Effector memory CD4-positive, alpha-beta T cell (primary cell): ENCODE results near the gene UBAP2.
"Not testable (repeated sequence)": the region's sequence is repeated elsewhere in the genome, so short reads cannot be mapped to it uniquely, and the experiment has no call there.

Experiments used
- DNase-seq, 3 donors: peaks; one replicate each; pipeline ENCODE4 v3.0.0-alpha.2; 2020
- H3K27ac ChIP-seq: 2 replicates; pipeline ENCODE4 v1.7.0; 2013; ENCODE audit warnings: mild to moderate bottlenecking, low read length, moderate library complexity; ENCODE audit not compliant: insufficient read depth, poor library complexity, severe bottlenecking
- H3K27me3 ChIP-seq: replicated peaks from 2 replicates; pipeline ENCODE4 v1.7.0; 2013; ENCODE audit warnings: mild to moderate bottlenecking, low read length; ENCODE audit not compliant: insufficient read depth, control insufficient read depth, poor library complexity, severe bottlenecking
- H3K36me3 ChIP-seq: 2 replicates; pipeline ENCODE4 v1.7.0; 2013; ENCODE audit warnings: mild to moderate bottlenecking, low read length, moderate library complexity; ENCODE audit not compliant: control insufficient read depth, insufficient read depth
- H3K4me1 ChIP-seq: 2 replicates; pipeline ENCODE4 v1.7.0; 2013; ENCODE audit warnings: low read length, mild to moderate bottlenecking; ENCODE audit not compliant: control insufficient read depth, insufficient read depth, poor library complexity, severe bottlenecking
- H3K4me3 ChIP-seq: 2 replicates; pipeline ENCODE4 v1.7.0; 2013; ENCODE audit warnings: low read length, low read depth, mild to moderate bottlenecking; ENCODE audit not compliant: insufficient read depth, poor library complexity, severe bottlenecking
- H3K9me3 ChIP-seq: 2 replicates; pipeline ENCODE4 v1.7.0; 2013; ENCODE audit warnings: mild to moderate bottlenecking, low read length, moderate library complexity; ENCODE audit not compliant: control insufficient read depth

UBAP2 gene

DNA sequence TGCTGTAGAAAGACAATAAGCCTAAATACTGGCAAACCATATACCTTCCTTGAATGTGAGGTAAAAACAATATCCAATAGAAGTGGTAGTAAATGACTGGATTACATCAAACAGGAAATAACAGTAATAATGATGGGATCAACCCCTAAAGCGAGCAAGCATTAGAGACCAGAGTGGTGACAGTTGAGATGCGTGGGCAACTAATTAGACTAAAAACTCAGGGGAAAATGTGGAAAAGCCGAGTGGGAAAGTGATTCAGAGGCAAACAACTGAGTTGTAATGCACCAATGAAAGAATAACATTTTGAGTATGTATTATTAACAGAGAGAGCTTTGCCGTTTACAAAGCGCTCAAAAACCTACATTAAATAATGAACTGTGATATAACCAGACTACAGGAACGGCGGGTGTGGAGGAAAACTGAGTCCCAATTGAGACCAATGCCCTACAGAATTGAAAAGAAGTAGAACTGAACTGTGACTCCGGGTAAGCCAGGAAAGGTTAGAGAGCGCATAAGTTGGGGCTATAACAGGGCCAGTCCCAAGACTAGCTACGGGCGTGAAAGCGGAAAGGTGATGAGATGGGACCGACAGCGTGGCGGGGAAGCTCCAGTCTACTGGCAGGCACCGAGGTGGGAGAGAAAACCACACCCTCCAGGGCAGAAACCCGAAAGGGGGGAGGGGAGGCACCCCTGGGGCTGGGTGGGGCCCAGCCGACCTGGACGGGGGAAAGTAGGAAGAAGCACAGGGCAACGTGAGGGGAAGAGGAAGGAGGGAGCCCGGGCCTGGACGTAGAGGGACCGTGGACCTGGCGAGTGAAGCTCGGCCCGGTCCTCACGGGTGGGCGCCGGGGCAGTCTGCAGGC is 592 bp downstream of the UBAP2 start:
- DNase-seq: peak; percentile 14 to 42 (median 25)

DNA sequence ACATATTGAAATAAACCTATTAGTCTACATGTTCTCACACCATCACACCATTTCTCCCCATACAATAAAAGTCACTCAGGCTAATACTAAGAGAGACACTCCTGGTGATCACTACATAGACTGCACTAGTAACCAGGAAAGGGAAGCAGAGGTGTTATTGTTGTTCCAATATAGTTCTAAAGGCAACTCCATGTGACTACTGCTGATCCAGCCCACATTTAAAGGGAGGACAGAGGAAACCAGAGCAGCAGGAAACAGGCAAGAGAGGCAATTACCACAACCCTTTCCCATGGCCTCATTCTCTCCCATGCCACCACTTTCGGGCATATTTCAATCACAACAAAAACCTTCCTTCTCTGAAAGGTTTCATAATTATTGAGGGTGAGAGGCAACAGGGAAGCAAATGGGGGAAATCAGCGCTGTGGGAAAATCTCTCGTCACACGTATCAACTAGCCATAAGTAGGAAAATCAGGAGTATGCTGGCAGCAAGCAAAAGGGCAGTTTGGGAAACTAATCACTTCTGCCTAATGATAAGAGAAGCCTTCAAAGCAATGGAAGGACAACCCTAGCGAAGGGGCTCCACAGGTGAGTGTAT is 1.8 kb downstream of the UBAP2 start:
- Histone ChIP-seq H3K4me1 (peaks cover 22% of the 10 kb centered on the region), H3K4me3 (peak overlapping the region; percentile 95), H3K27me3 (no peaks in the 10 kb centered on the region), H3K27ac (no peak overlapping the region), H3K9me3 (no peaks in the 10 kb centered on the region), H3K36me3 (no peaks in the 10 kb centered on the region)
- no peak for DNase-seq

More for the DNA sequence above, 592 bp downstream of the UBAP2 start:
- H3K27ac ChIP-seq: peak overlapping the region; percentile 95
- H3K9me3 ChIP-seq: no peaks in the 10 kb centered on the region
- no peaks in the 10 kb centered on the region for H3K27me3 ChIP-seq
- H3K4me1 ChIP-seq: peaks cover 22% of the 10 kb centered on the region
- peak overlapping the region; percentile 95 for H3K4me3 ChIP-seq
- no peaks in the 10 kb centered on the region for H3K36me3 ChIP-seq

GRCh38 chr9:34045903-34046302 is 2.8 kb downstream of the UBAP2 start:
- Histone ChIP-seq H3K27ac (no peak overlapping the region), H3K27me3 (no peaks in the 10 kb centered on the region), H3K36me3 (no peaks in the 10 kb centered on the region), H3K9me3 (no peaks in the 10 kb centered on the region), H3K4me1 (peaks cover 22% of the 10 kb centered on the region), H3K4me3 (no peak overlapping the region)
- no peak for DNase-seq

DNA sequence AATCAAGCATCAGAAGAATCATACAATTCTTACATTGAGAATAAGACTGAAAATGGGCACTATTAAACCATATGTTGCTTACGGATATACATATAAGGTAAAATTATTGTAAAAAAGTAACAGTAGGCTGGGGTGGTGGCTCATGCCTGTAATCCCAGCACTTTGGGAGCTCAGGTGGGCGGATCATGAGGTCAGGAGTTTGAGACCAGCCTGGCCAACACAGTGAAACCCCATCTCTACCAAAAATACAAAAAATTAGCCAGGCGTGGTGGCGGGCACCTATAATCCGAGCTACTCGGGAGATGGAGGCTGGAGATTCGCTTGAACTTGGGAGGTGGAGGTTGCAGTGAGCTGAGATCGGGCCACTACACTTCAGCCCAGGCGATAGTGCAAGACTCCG is 6.6 kb downstream of the UBAP2 start:
- not testable (repeated sequence) for H3K9me3 ChIP-seq

GRCh38 chr9:34038851-34039250 is 9.8 kb downstream of the UBAP2 start:
- H3K4me3 ChIP-seq, H3K4me1 ChIP-seq, H3K27ac ChIP-seq, H3K27me3 ChIP-seq, H3K9me3 ChIP-seq, DNase-seq, H3K36me3 ChIP-seq: not testable (repeated sequence)

More for the DNA sequence above, 6.6 kb downstream of the UBAP2 start:
- H3K27ac ChIP-seq, H3K4me3 ChIP-seq, H3K36me3 ChIP-seq, H3K27me3 ChIP-seq, DNase-seq: not testable (repeated sequence)
- peaks cover 11% of the 10 kb centered on the region for H3K4me1 ChIP-seq

- no peak overlapping the region for H3K27ac ChIP-seq
- H3K9me3 ChIP-seq: no peaks in the 10 kb centered on the region
- no peak overlapping the region for H3K4me3 ChIP-seq
- H3K27me3 ChIP-seq: no peaks in the 10 kb centered on the region
- no peaks in the 10 kb centered on the region for H3K4me1 ChIP-seq
- H3K36me3 ChIP-seq: no peaks in the 10 kb centered on the region
- DNase-seq: no peak
Observed at GRCh38 chr9:34037626-34038025, 11.1 kb downstream of the UBAP2 start.

- no peaks in the 10 kb centered on the region for H3K9me3 ChIP-seq
- no peaks in the 10 kb centered on the region for H3K36me3 ChIP-seq
- no peaks in the 10 kb centered on the region for H3K27me3 ChIP-seq
- H3K27ac ChIP-seq: no peak overlapping the region
- DNase-seq: no peak
- no peaks in the 10 kb centered on the region for H3K4me1 ChIP-seq
- no peak overlapping the region for H3K4me3 ChIP-seq
Observed at GRCh38 chr9:34036625-34037024, 12.1 kb downstream of the UBAP2 start.

- Histone ChIP-seq H3K9me3 (no peaks in the 10 kb centered on the region), H3K36me3 (no peaks in the 10 kb centered on the region), H3K4me3 (no peak overlapping the region), H3K4me1 (no peaks in the 10 kb centered on the region), H3K27ac (no peak overlapping the region), H3K27me3 (no peaks in the 10 kb centered on the region)
- no peak for DNase-seq
Observed at GRCh38 chr9:34035656-34036055, 13.0 kb downstream of the UBAP2 start.

GRCh38 chr9:34034698-34035065 is 14.0 kb downstream of the UBAP2 start:
- Histone ChIP-seq H3K4me3 (no peak overlapping the region), H3K4me1 (no peaks in the 10 kb centered on the region), H3K9me3 (no peaks in the 10 kb centered on the region), H3K27ac (no peak overlapping the region), H3K36me3 (no peaks in the 10 kb centered on the region), H3K27me3 (no peaks in the 10 kb centered on the region)
- DNase-seq: no peak

DNA sequence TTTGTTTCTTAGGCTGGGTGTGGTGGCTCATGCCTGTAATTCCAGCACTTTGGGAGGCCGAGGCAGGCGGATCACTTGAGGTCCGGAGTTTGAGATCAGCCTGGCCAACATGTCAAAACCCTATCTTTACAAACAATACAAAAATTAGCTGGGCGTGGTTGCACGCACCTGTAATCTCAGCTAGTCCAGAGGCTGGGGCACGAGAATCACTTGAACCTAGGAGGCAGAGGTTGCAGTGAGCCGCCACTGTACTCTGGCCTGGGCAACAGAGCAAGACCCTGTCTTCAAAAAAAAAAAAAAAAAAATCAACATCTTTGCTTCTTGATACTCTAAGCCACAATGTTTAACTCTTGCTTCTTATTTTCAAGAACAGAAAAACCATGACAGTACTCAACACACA is 16.1 kb downstream of the UBAP2 start:
- H3K27ac ChIP-seq: no peak overlapping the region
- no peaks in the 10 kb centered on the region for H3K36me3 ChIP-seq
- no peaks in the 10 kb centered on the region for H3K27me3 ChIP-seq
- no peaks in the 10 kb centered on the region for H3K9me3 ChIP-seq
- DNase-seq: no peak
- no peaks in the 10 kb centered on the region for H3K4me1 ChIP-seq
- no peak overlapping the region for H3K4me3 ChIP-seq
